Osteoblast (primary cell): ENCODE measurements around the gene IMPA2. TPM values are rescaled to one million over a fixed set of nuclear protein-coding genes. Genes with fewer than 3 reads are reported as not detected.

Source experiments
- DNase-seq: peaks from one replicate; pipeline ENCODE4 v3.0.0; 2011; ENCODE audit warnings: low spot score, mixed read lengths; ENCODE audit not compliant: insufficient read length; ENCODE audit errors: missing footprints
- H2AFZ ChIP-seq: 2 replicates; pipeline ENCODE4 v1.6.0; 2011; ENCODE audit warnings: mild to moderate bottlenecking, low read length
- H3K27ac ChIP-seq: 2 replicates; pipeline ENCODE4 v1.5.1; 2011; ENCODE audit warnings: mild to moderate bottlenecking, low read depth, low read length, moderate library complexity
- H3K27me3 ChIP-seq: 2 replicates; pipeline ENCODE4 v1.6.0; 2012; ENCODE audit warnings: mild to moderate bottlenecking, control low read depth, inconsistent platforms, low read length, moderate library complexity; ENCODE audit not compliant: insufficient read depth
- H3K36me3 ChIP-seq: 2 replicates; pipeline ENCODE4 v1.5.1; 2011; ENCODE audit warnings: mild to moderate bottlenecking, low read length, control low read depth, moderate library complexity; ENCODE audit not compliant: insufficient read depth
- H3K4me1 ChIP-seq: 2 replicates; pipeline ENCODE4 v1.5.1; 2011; ENCODE audit warnings: mild to moderate bottlenecking, low read length, control low read depth, moderate library complexity; ENCODE audit not compliant: insufficient read depth
- H3K4me2 ChIP-seq: 2 replicates; pipeline ENCODE4 v1.6.0; 2011; ENCODE audit warnings: mild to moderate bottlenecking, low read length; ENCODE audit not compliant: insufficient read depth
- H3K4me3 ChIP-seq: fragments of 200-600 bp; sonication (generic); 3 replicates; pipeline ENCODE4 v1.5.1; 2012; ENCODE audit warnings: mild to moderate bottlenecking, low read length, inconsistent platforms; ENCODE audit not compliant: insufficient read depth
- H3K79me2 ChIP-seq: 2 replicates; pipeline ENCODE4 v1.6.0; 2012; ENCODE audit warnings: mild to moderate bottlenecking, low read length, control low read depth, inconsistent platforms; ENCODE audit not compliant: insufficient read depth
- H3K9me3 ChIP-seq: 2 replicates; pipeline ENCODE4 v1.5.1; 2011; ENCODE audit warnings: low read depth, low read length, control low read depth
- H4K20me1 ChIP-seq: 2 replicates; pipeline ENCODE4 v1.6.0; 2012; ENCODE audit warnings: mild to moderate bottlenecking, low read length, control low read depth; ENCODE audit not compliant: insufficient read depth
- total RNA-seq: library from RNA; depleted of rRNA; stranded (reverse); fragments of >200 nt; gene quantifications from 2 replicates; pipeline ENCODE4 v1.2.3, GENCODE V29; 2012
- TF ChIP-seq, protein P1 (sequence below): IDR thresholded peaks from 2 replicates; pipeline ENCODE4 v1.5.1; 2011; ENCODE audit warnings: mild to moderate bottlenecking, low read depth, low read length, moderate library complexity; ENCODE audit errors: extremely low read depth

Gene IMPA2
- total RNA-seq, 1 donor, result 11.2 TPM

DNA sequence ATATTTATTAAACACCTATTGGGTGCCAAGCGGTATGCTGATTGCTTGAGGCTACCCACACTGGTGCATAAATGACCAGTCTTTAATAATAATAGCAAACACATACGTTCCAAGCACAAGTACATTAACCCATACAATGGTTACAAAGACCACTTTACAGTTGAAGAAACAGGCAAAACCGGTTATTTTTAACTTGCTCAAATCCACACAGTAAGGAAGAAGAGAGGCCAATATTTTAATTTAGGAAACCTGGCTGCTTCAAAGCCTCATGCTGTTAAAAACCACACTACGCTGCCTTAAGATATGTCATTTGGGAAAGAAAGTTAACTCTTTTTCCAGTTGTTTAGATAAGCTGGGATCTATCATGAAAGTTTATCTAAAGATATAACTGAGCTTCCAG lies 2.4 kb upstream of the IMPA2 start:
- Histone ChIP-seq H4K20me1 (no peaks in the 10 kb centered on the region), H3K9me3 (no peaks in the 10 kb centered on the region), H3K27ac (no peak overlapping the region), H3K36me3 (no peaks in the 10 kb centered on the region), H3K4me2 (no peak overlapping the region), H3K79me2 (no peaks in the 10 kb centered on the region), H2AFZ (no peak overlapping the region), H3K4me3 (no peak overlapping the region), H3K4me1 (peaks cover 6% of the 10 kb centered on the region), H3K27me3 (no peaks in the 10 kb centered on the region)
- no peak for DNase-seq
- TF ChIP-seq, protein P1, sequence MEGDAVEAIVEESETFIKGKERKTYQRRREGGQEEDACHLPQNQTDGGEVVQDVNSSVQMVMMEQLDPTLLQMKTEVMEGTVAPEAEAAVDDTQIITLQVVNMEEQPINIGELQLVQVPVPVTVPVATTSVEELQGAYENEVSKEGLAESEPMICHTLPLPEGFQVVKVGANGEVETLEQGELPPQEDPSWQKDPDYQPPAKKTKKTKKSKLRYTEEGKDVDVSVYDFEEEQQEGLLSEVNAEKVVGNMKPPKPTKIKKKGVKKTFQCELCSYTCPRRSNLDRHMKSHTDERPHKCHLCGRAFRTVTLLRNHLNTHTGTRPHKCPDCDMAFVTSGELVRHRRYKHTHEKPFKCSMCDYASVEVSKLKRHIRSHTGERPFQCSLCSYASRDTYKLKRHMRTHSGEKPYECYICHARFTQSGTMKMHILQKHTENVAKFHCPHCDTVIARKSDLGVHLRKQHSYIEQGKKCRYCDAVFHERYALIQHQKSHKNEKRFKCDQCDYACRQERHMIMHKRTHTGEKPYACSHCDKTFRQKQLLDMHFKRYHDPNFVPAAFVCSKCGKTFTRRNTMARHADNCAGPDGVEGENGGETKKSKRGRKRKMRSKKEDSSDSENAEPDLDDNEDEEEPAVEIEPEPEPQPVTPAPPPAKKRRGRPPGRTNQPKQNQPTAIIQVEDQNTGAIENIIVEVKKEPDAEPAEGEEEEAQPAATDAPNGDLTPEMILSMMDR, result no peak

DNA sequence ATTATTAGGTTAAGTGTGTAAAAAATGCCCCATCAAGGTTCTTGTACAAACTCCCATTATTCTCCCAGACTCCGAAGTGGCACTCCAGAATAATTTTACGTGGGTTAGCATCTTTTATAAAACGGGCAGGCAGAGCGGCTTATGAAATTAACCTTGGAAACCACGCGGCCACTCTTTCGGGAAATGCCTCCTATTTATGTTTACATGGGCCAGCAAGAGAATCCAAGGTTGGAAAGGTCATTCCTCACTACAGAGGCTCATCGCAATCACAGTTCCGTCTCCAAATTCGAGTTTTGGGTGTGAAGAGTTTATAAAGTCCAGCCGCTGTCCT lies 1.2 kb upstream of the IMPA2 start:
- H3K9me3 ChIP-seq, result no peaks in the 10 kb centered on the region
- peak overlapping the region; percentile 76 for H3K27ac ChIP-seq
- H3K4me1 ChIP-seq, result peaks cover 6% of the 10 kb centered on the region
- no peaks in the 10 kb centered on the region for H3K36me3 ChIP-seq
- no peaks in the 10 kb centered on the region for H3K27me3 ChIP-seq
- DNase-seq, result no peak
- peak overlapping the region; percentile 92 for H3K4me2 ChIP-seq
- no peaks in the 10 kb centered on the region for H3K79me2 ChIP-seq
- H4K20me1 ChIP-seq, result no peaks in the 10 kb centered on the region
- peak overlapping the region; percentile 95 for H2AFZ ChIP-seq
- peak overlapping the region; percentile 79 for H3K4me3 ChIP-seq
- TF ChIP-seq, protein P1, result no peak

DNA sequence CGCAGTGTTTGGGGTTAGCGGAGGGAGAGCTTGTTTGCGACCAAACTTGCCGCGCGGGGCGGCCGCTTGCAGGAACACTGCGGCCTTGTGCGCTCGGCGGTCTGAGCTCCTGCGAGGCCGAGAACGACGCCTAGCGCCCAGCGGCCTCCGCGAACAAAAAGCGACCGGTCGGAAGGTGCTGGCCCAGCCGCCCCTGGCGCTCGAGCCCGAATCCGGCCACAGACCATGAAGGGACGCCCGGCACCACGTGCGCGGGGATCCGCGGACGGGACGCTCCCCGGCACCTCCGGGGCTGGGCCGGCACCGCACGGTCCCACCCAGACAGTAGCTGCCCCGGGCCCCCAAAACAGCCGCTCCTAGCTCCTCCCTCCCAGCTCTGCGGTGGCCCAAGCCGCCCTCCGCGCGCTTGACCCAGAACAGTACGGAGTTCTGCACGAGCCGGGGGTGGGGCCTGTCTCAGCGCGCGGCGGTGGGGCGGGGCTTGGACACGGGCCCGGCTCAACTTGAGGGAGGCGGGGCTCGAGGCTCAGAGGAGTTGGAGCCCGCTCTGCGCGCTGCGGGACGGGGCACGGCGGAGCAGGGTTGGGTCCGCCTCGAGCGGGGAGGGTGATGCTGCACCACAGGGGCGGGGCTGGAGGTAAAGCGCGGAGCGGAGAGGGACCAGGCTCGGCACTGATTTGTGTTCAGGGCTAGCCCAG lies 664 bp upstream of the IMPA2 start:
- peak; percentile 93 for DNase-seq
- H3K4me2 ChIP-seq, result peak overlapping the region; percentile 92

More for the DNA sequence above, 664 bp upstream of the IMPA2 start:
- H3K4me3 ChIP-seq, result peak overlapping the region; percentile 79
- H3K79me2 ChIP-seq, result no peaks in the 10 kb centered on the region
- H4K20me1 ChIP-seq, result no peaks in the 10 kb centered on the region
- no peaks in the 10 kb centered on the region for H3K9me3 ChIP-seq
- H2AFZ ChIP-seq, result peak overlapping the region; percentile 95
- H3K27me3 ChIP-seq, result no peaks in the 10 kb centered on the region
- H3K36me3 ChIP-seq, result no peaks in the 10 kb centered on the region
- TF ChIP-seq, protein P1, result no peak
- H3K4me1 ChIP-seq, result peaks cover 6% of the 10 kb centered on the region
- H3K27ac ChIP-seq, result peak overlapping the region; percentile 76
